Colonic mucosa (tissue), 4 donors: ENCODE measurements around the gene SUPT3H. TPM values are rescaled to one million over a fixed set of nuclear protein-coding genes. Genes with fewer than 3 reads are reported as not detected.

ENCODE experiments used
- DNase-seq: peaks from one replicate; pipeline ENCODE4 v3.0.0-alpha.2; 2020
- H3K27ac ChIP-seq: fragments of 200-600 bp; one replicate; pipeline ENCODE4 v1.8.0; 2021
- H3K27me3 ChIP-seq: fragments of 200-600 bp; one replicate; pipeline ENCODE4 v1.8.0; 2021
- H3K36me3 ChIP-seq: fragments of 200-600 bp; one replicate; pipeline ENCODE4 v1.8.0; 2021
- H3K4me1 ChIP-seq: fragments of 200-600 bp; one replicate; pipeline ENCODE4 v1.8.0; 2021; ENCODE audit warnings: mild to moderate bottlenecking
- H3K4me3 ChIP-seq: fragments of 200-600 bp; one replicate; pipeline ENCODE4 v1.8.0; 2021
- H3K9ac ChIP-seq, 2 donors: one replicate each; pipeline ENCODE4 v1.7.0; 2013; ENCODE audit warnings: control low read depth in 2 of 2, low read depth in 2 of 2, low read length in 2 of 2
- H3K9me3 ChIP-seq: fragments of 200-600 bp; one replicate; pipeline ENCODE4 v1.8.0; 2021
- intact Hi-C: fragments of 100-400 bp; cut with DNase I; formaldehyde crosslinking; loops from one replicate; pipeline ENCODE4 v1.14.1; 2022
- total RNA-seq, 2 donors: library from RNA; stranded (reverse); fragmentation: NEBNext Ultra II Directional in 1 of 2; extraction: Animal tissue kit (Norgen Biotek cat#: 25700) in 1 of 2; gene quantifications; one replicate each; pipeline ENCODE4 v1.2.1, GENCODE V29; 2021
- TF ChIP-seq, protein P1 (sequence below): fragments of 200-600 bp; IDR thresholded peaks from one replicate; pipeline ENCODE4 v1.8.0; 2022; ENCODE audit warnings: antibody characterized with exemption, mild to moderate bottlenecking
- donor health status: healthy.
- donor health status: DM: no; HTN: no; CAD: no.
- donor health status: DM: no; HTN: no; CAD: no.

Gene SUPT3H
- total RNA-seq, 2 donors from 2014 or later = 3.4 to 4.1 TPM

DNA sequence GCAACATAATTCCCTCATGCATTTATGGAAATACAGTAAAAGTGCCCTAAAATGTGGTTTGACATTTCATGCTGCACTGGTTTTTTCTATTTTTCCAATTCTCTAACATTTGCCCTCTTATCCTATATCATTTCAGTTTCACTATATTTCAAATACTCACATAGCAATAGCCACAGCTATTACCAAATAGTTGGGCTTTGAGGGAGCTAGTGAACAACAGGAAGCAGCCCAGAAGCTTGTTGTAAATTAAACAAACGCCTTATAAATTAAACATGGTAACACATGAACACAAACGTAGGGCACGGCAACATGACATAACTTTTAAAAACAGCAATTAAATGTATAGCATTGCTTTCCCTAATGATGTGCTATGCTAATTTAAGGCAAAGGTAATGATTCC, 521.3 kb downstream of the SUPT3H start:
- Histone ChIP-seq H3K9ac (no peak overlapping the region), H3K27me3 (no peaks in the 10 kb centered on the region), H3K4me1 (no peaks in the 10 kb centered on the region), H3K9me3 (no peaks in the 10 kb centered on the region), H3K4me3 (no peak overlapping the region), H3K27ac (no peak overlapping the region), H3K36me3 (no peaks in the 10 kb centered on the region)
- TF ChIP-seq, protein P1, sequence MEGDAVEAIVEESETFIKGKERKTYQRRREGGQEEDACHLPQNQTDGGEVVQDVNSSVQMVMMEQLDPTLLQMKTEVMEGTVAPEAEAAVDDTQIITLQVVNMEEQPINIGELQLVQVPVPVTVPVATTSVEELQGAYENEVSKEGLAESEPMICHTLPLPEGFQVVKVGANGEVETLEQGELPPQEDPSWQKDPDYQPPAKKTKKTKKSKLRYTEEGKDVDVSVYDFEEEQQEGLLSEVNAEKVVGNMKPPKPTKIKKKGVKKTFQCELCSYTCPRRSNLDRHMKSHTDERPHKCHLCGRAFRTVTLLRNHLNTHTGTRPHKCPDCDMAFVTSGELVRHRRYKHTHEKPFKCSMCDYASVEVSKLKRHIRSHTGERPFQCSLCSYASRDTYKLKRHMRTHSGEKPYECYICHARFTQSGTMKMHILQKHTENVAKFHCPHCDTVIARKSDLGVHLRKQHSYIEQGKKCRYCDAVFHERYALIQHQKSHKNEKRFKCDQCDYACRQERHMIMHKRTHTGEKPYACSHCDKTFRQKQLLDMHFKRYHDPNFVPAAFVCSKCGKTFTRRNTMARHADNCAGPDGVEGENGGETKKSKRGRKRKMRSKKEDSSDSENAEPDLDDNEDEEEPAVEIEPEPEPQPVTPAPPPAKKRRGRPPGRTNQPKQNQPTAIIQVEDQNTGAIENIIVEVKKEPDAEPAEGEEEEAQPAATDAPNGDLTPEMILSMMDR = no peak
- intact Hi-C loops = no loop called here
- no peak for DNase-seq

DNA sequence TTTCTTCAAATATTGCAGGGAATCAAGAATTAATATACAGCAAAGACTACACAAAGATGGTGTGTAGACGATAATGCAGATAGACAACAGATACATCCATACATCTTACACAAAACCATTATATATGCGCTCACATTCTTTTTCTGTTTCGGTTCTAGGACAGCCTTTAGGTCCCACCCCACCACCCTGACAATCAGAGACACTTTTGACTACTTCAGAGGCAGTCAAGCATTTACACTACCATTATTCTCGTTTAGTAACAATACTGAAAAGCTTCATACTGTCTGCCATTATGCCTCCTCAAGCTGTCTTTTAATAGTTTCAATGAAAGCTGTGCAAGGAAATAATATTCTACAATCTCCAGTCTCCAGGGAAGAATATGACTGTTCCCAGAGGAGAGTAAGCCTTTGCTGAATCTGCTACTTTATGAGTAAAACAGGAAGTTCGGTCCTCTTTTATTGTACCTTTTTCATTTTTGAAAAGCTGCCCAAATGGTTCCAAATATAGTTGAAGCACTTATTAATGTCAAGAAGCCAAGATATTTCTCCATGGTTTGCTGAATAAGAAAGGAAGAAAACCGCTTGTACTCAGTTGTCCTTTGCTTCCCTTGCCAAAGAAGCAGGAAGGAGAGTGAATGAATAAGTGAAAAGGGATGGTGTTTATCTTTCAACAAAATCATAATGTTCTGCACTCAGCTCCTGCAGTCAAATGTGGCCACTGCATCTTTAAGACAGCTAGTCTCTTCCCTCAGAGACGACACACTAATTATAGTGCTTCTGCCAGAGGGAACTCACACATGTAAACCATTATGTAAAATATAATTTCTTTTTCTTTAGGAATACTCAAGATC, 521.9 kb downstream of the SUPT3H start:
- Histone ChIP-seq H3K9me3 (no peaks in the 10 kb centered on the region), H3K27me3 (no peaks in the 10 kb centered on the region), H3K4me3 (no peak overlapping the region), H3K9ac (no peak overlapping the region), H3K36me3 (no peaks in the 10 kb centered on the region), H3K4me1 (no peaks in the 10 kb centered on the region), H3K27ac (no peak overlapping the region)
- intact Hi-C loops = no loop called here
- TF ChIP-seq, protein P1 = no peak
- DNase-seq = no peak

DNA sequence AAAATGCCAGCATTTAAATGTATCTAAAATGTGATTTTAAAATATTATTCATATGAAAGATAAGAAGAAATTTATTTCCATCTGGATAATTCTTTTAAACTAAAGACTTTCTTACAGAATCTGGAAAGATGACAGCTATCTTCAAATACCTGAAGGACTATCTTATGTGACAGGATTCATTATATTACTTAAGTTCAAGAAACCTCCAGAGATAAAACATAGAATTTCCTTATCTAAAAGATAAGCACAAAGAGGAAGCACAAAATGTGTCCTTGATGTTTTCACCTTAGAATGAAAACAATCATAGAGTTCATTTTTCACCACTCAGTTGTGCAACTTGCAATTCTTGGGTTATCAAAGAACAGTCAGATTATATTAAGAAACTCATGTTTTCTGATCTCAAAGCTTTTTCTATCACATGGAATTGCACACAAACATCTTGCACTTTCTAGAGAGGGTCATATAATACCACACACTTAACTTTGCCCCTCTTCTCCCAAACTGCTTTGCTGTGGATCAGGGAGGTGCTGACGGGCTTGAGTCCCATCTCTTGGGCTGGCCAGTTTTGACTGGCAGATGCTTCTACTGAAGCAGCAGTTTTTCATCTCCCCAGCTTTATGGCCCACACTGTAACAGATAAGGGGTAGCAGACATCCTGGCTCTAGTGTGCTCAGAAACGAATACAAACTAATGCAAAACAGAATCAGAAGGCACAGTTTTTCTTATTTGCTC, 522.9 kb downstream of the SUPT3H start:
- Histone ChIP-seq H3K36me3 (no peaks in the 10 kb centered on the region), H3K9me3 (no peaks in the 10 kb centered on the region), H3K27ac (no peak overlapping the region), H3K4me1 (no peaks in the 10 kb centered on the region), H3K4me3 (no peak overlapping the region), H3K9ac (no peak overlapping the region), H3K27me3 (no peaks in the 10 kb centered on the region)
- intact Hi-C loops = no loop called here
- TF ChIP-seq, protein P1 = no peak
- DNase-seq = no peak

DNA sequence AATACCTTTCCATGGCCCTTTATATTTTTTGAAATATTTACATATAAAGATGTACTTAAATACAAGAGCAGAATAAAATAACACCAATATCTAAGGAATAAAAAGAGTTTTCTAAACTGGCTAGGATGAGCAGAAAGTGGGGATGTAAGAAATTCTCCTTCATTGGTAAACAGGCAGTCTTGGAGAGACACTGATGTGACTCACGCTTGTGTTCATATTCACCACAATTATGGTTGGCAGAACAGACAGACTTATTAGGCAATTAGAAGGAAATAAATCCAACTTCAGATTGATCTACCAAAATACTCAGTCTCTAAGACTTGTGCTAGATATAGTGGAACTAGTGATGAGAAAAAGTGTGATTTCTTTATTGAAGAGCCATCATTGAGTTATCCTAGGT, 526.6 kb downstream of the SUPT3H start:
- Histone ChIP-seq H3K4me1 (no peaks in the 10 kb centered on the region), H3K36me3 (no peaks in the 10 kb centered on the region), H3K4me3 (no peak overlapping the region), H3K27me3 (no peaks in the 10 kb centered on the region), H3K27ac (no peak overlapping the region), H3K9me3 (no peaks in the 10 kb centered on the region), H3K9ac (no peak overlapping the region)
- intact Hi-C loops = no loop called here
- DNase-seq = no peak
- TF ChIP-seq, protein P1 = no peak

DNA sequence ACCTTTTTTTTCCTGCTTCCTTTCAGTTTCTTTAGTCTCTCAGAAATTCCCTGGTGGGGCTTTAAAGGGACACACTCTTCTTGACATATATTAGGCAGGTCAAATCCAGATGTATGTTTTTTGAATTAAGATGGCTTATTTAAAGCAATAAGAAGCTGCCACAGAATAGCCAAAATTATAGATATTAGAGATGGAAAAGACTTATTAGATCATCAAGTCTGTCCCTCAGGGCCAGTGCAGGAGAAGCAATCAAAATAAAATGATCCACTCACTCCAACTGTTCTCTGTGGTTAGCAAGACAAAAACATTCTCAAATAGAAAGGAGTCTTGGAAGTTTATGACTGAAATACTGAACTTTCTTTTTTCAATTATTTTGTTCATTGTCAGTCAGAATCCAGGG, 527.4 kb downstream of the SUPT3H start:
- DNase-seq = no peak
- H3K27ac ChIP-seq = no peak overlapping the region
- no peaks in the 10 kb centered on the region for H3K4me1 ChIP-seq
- intact Hi-C loops = no loop called here
- H3K9me3 ChIP-seq = no peaks in the 10 kb centered on the region
- no peaks in the 10 kb centered on the region for H3K27me3 ChIP-seq
- TF ChIP-seq, protein P1 = no peak
- no peak overlapping the region for H3K4me3 ChIP-seq
- H3K36me3 ChIP-seq = no peaks in the 10 kb centered on the region
- H3K9ac ChIP-seq = no peak overlapping the region
